SHP77 treated with DMSO at 0.1 percent for 48 hours (cell line): ENCODE measurements around the gene ANKRD13C.

Source experiments
- DNase-seq: peaks from one replicate; lab custom pipeline; 2025; lab: John Stamatoyannopoulos, UW

ANKRD13C gene

DNA sequence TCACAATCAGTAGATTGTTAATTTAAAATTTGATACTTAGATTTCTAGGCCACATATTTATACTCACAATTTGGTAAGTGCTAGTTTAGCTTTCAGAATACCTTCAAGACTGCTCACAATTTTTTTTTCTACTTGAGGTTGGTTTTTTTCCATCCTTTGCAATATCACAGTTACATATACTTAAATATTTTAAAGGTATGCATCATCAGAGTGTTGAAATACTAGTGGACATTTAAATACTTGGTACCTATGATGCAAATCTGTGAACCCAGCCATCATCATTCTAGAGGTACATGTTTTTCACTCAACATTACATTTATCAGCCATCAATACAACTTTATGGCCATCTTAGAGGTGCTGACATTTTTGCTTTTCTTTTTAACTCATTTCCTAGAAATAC lies 143.0 kb downstream of the ANKRD13C start:
- DNase-seq, result no peak

DNA sequence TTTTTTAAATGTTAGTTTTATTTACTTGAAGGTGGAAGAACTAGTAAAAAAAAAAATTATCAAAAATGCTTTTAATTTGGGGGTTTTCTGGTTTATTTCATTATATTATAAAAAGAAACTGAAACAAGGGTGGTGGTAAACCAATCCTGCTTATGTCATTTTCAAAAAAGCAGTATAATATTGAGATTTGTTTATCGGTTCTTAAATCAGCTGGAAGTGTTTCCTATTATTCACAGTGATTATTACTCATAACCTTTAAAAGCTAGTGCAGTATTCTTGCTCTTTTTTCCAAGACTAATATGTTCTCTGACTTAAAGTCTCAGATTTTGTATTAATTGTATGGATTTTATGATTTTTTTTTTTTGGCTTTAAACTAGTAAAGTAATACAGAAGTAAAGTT lies 143.7 kb downstream of the ANKRD13C start:
- DNase-seq, result no peak
